ENCODE results near the gene NR4A2.

Gene NR4A2

DNA sequence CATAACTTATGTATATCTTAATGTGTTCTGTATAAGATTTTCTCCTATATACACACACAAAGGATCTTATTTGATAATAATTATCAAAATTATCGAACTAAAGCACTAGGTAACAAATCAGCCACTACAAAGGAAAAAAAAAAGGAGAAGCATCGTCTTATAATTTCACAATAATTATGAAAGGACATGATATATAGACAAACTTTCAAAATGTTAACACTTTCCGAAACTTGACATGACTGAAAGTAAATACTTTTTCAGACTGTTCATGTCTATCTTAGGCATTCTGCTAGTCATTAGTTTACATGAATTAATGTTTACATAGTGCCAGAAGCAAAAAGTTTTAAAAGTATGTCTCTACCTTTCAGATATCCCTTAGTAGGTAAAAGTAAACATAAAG, 7.3 kb upstream of the NR4A2 start:
- peaks cover 36% of the 10 kb centered on the region for H3K4me1 ChIP-seq (ENCODE audit: control insufficient read depth, insufficient read depth, low read length, unreplicated experiment)
- H3K4me3 ChIP-seq (ENCODE audit: low read depth, low read length) = peak overlapping the region; percentile 98
- no peaks in the 10 kb centered on the region for H3K27me3 ChIP-seq (ENCODE audit: insufficient read depth, low read length)
- H3K27ac ChIP-seq (ENCODE audit: low read depth, low read length) = peak overlapping the region; percentile 100
- H3K36me3 ChIP-seq (ENCODE audit: insufficient read depth, low read length) = no peaks in the 10 kb centered on the region
- no peak overlapping the region for H2AFZ ChIP-seq (ENCODE audit: low read length, unreplicated experiment)
- H3K79me2 ChIP-seq (ENCODE audit: control insufficient read depth, insufficient read depth, low read length, unreplicated experiment) = peaks cover 7% of the 10 kb centered on the region

DNA sequence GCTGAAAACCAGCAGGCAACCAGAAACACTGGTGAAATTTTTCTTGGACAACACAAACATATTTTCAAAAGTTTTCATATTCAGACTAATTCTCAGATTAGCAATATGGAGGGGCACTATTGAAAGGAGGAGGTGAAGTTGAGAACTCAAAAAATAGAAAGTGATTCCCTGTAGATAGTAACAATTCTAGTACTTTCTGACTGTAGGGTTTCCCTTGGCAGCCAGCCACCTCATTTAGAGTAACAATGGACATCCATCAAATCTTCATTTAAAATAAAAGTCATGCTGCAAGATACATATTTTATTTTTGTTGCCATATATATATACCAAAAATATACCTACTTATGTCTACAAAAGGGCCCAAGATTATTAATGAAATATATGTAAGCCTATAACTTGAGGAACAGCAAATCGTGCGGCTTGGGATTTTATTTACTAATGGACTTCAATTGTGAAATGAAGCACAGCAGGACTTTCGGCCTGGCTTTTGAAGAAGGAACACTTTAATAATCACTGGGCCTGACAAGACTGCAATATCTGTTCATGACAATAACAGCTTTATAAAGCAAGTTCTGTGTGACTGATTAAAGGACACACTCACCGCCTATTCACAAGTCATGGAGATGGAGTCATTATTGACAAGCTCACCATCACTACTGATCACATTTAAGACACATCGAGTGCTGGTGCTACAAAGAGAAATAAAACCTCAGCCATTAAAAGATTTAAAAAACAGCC, 6.8 kb upstream of the NR4A2 start:
- Histone ChIP-seq H3K4me3 (ENCODE audit: low read depth, low read length) (0 out of 2 replicates have a peak overlapping the region, but pooled peaks have one; percentile 98), H2AFZ (ENCODE audit: low read length, unreplicated experiment) (no peak overlapping the region), H3K79me2 (ENCODE audit: control insufficient read depth, insufficient read depth, low read length, unreplicated experiment) (peaks cover 7% of the 10 kb centered on the region), H3K4me1 (ENCODE audit: control insufficient read depth, insufficient read depth, low read length, unreplicated experiment) (peaks cover 34% of the 10 kb centered on the region), H3K27ac (ENCODE audit: low read depth, low read length) (peak overlapping the region; percentile 100; the same call in 1 of the 2 replicates), H3K36me3 (ENCODE audit: insufficient read depth, low read length) (no peaks in the 10 kb centered on the region), H3K27me3 (ENCODE audit: insufficient read depth, low read length) (no peaks in the 10 kb centered on the region)

DNA sequence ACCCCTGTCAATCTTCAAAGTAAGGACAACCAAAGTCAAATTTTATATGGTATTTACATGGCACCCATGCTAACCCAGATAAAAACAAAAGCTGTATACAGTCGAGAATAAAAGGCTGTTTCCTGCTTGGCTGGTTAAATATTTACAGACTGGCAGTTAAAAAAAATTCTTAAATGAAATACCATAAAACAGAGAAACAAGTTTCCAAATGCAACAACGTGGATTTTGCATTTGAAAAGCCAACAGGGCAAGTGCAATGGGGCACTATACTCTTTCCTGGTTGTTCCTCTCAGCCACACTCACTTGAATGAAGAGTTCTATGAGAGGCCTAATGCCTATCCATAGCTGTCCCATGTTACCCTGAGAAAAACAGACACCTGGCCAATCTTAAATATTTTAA, 6.1 kb upstream of the NR4A2 start:
- Histone ChIP-seq H2AFZ (ENCODE audit: low read length, unreplicated experiment) (no peak overlapping the region), H3K79me2 (ENCODE audit: control insufficient read depth, insufficient read depth, low read length, unreplicated experiment) (peaks cover 7% of the 10 kb centered on the region), H3K36me3 (ENCODE audit: insufficient read depth, low read length) (no peaks in the 10 kb centered on the region), H3K4me3 (ENCODE audit: low read depth, low read length) (no peak overlapping the region), H3K4me1 (ENCODE audit: control insufficient read depth, insufficient read depth, low read length, unreplicated experiment) (peaks cover 34% of the 10 kb centered on the region), H3K27me3 (ENCODE audit: insufficient read depth, low read length) (no peaks in the 10 kb centered on the region), H3K27ac (ENCODE audit: low read depth, low read length) (no peak overlapping the region)

DNA sequence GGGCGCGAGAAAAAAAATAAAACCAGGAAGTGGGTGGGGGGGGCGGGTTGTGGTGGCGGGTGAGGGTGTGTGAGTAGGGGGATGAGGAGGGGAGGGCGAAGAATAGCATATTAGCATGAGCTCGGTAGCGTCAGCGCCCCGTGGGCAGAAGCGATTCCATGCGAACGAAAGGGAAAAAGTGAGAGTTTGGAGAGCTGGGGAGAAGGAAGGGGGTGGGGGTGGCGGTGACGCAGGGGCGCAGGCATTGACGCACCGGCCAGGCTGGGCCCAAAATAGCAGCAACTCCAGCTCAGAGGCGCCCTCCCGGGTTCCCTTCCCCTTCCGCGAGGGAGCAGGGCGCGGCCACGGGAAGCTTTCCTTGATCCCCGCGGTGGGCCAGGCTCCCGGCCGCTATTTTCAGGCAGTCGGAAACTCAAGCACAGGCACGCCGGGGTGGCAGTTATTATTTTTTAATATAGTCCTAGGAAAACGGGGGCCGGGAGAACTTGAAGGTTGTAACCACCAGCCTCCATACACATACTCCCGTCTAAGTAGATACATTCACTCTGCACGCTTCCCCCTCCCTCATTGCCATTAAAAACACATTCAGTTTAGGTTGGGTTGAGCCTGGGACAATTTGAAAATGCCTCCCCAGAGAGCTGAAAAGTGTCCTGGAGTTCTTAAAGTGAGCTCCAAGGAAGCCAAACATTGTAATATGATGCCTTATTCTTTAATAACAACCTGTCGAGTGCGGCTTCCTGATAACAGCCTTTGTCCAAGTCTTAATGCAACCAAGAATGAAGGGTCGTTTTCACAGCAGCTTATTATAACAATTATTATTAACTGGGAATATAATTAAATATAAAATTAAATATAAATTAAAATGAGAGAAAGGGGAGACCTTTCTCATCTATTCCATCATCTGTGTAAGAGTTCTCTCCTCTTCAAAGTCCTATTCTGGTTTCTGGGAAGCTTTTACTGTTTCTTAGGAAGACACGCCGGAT, 2.3 kb upstream of the NR4A2 start:
- no peaks in the 10 kb centered on the region for H3K36me3 ChIP-seq (ENCODE audit: insufficient read depth, low read length)
- peak overlapping the region; percentile 69 for H2AFZ ChIP-seq (ENCODE audit: low read length, unreplicated experiment)
- H3K27ac ChIP-seq (ENCODE audit: low read depth, low read length) = peak overlapping the region; percentile 99
- no peaks in the 10 kb centered on the region for H3K79me2 ChIP-seq (ENCODE audit: control insufficient read depth, insufficient read depth, low read length, unreplicated experiment)
- H3K4me1 ChIP-seq (ENCODE audit: control insufficient read depth, insufficient read depth, low read length, unreplicated experiment) = peaks cover 16% of the 10 kb centered on the region
- H3K27me3 ChIP-seq (ENCODE audit: insufficient read depth, low read length) = no peaks in the 10 kb centered on the region
- peak overlapping the region; percentile 80 for H3K4me3 ChIP-seq (ENCODE audit: low read depth, low read length)

DNA sequence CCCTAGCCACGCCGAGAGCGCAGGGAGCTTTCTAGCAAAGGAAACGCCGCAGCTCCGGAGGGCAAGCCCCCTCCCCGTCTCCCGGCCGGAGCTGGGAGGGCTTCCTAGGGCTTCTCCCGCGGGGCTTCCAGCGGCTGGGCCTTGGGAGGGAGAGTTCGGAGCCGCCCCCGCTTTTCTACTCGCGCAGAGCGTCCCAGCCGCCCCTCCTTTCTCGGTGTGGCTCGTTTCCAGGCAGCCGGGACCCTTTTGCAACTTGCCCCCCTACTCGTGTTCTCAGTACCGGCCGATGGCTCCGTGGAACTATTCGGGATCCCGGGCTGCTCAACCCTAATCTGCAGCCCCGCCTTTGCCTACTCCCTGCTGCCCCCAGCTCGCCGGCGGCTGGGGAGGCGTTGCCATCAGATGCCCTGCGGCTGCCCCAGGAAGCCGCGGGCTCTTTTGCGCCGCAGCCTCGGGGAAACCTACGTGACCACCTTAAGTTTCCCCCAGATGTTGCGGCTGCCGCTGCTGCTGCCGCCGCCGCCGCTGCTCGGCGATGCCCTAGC, 1.5 kb upstream of the NR4A2 start:
- no peaks in the 10 kb centered on the region for H3K79me2 ChIP-seq (ENCODE audit: control insufficient read depth, insufficient read depth, low read length, unreplicated experiment)
- H2AFZ ChIP-seq (ENCODE audit: low read length, unreplicated experiment) = peak overlapping the region; percentile 61
- H3K36me3 ChIP-seq (ENCODE audit: insufficient read depth, low read length) = no peaks in the 10 kb centered on the region
- H3K27me3 ChIP-seq (ENCODE audit: insufficient read depth, low read length) = no peaks in the 10 kb centered on the region
- H3K27ac ChIP-seq (ENCODE audit: low read depth, low read length) = peak overlapping the region; percentile 99
- peak overlapping the region; percentile 80 for H3K4me3 ChIP-seq (ENCODE audit: low read depth, low read length)
- peaks cover 8% of the 10 kb centered on the region for H3K4me1 ChIP-seq (ENCODE audit: control insufficient read depth, insufficient read depth, low read length, unreplicated experiment)

GRCh38 chr2:156333274-156333950, 891 bp upstream of the NR4A2 start:
- H3K36me3 ChIP-seq (ENCODE audit: insufficient read depth, low read length) = no peaks in the 10 kb centered on the region
- peak overlapping the region; percentile 99 for H3K27ac ChIP-seq (ENCODE audit: low read depth, low read length)

GRCh38 chr2:156332284-156332533, 312 bp downstream of the NR4A2 start:
- Histone ChIP-seq H2AFZ (ENCODE audit: low read length, unreplicated experiment) (no peak overlapping the region), H3K27me3 (ENCODE audit: insufficient read depth, low read length) (no peaks in the 10 kb centered on the region), H3K4me3 (ENCODE audit: low read depth, low read length) (peak overlapping the region; percentile 80), H3K79me2 (ENCODE audit: control insufficient read depth, insufficient read depth, low read length, unreplicated experiment) (no peaks in the 10 kb centered on the region), H3K4me1 (ENCODE audit: control insufficient read depth, insufficient read depth, low read length, unreplicated experiment) (peaks cover 5% of the 10 kb centered on the region), H3K27ac (ENCODE audit: low read depth, low read length) (peak overlapping the region; percentile 99), H3K36me3 (ENCODE audit: insufficient read depth, low read length) (no peaks in the 10 kb centered on the region)

More at GRCh38 chr2:156333274-156333950, 891 bp upstream of the NR4A2 start:
- Histone ChIP-seq H3K27me3 (ENCODE audit: insufficient read depth, low read length) (no peaks in the 10 kb centered on the region), H3K79me2 (ENCODE audit: control insufficient read depth, insufficient read depth, low read length, unreplicated experiment) (no peaks in the 10 kb centered on the region), H2AFZ (ENCODE audit: low read length, unreplicated experiment) (peak overlapping the region; percentile 61), H3K4me3 (ENCODE audit: low read depth, low read length) (peak overlapping the region; percentile 80), H3K4me1 (ENCODE audit: control insufficient read depth, insufficient read depth, low read length, unreplicated experiment) (peaks cover 5% of the 10 kb centered on the region)

DNA sequence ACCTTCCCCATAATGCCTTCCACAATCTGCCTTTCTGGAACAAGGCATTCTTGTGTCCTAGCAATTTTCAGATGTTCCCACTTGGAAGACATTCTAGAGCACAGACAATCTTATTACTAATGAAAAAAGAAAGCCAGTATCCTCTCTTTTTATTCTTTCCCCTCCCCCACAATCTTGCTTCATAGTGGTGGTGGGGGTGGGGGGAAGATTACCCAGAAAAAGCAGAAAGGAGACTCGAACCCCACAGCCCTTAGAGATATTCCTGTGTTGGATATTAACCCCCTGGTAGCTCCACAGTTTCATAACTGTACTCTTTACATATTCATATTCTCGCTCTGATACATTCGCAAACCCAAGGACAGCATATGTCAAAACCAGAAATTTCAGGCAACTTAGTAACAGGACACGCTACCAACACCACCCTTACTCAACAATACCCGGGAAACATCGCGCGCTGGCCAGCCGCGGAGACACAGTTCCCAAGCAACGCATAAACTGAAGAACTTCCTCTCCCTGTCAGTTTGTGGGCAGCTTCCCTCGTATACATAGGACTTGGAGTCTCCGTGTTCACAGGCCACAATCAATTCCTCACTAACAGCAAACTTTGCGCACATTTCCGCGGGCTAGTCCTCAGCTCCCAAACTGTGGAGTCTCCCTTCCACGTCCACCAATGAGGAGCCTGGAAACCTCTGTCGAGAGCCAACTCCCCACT, 793 bp downstream of the NR4A2 start:
- H3K36me3 ChIP-seq (ENCODE audit: insufficient read depth, low read length) = no peaks in the 10 kb centered on the region
- peak overlapping the region; percentile 99 for H3K27ac ChIP-seq (ENCODE audit: low read depth, low read length)
- H2AFZ ChIP-seq (ENCODE audit: low read length, unreplicated experiment) = no peak overlapping the region
- H3K27me3 ChIP-seq (ENCODE audit: insufficient read depth, low read length) = no peaks in the 10 kb centered on the region
- peaks cover 5% of the 10 kb centered on the region for H3K4me1 ChIP-seq (ENCODE audit: control insufficient read depth, insufficient read depth, low read length, unreplicated experiment)
- no peaks in the 10 kb centered on the region for H3K79me2 ChIP-seq (ENCODE audit: control insufficient read depth, insufficient read depth, low read length, unreplicated experiment)
- peak overlapping the region; percentile 80 for H3K4me3 ChIP-seq (ENCODE audit: low read depth, low read length)

DNA sequence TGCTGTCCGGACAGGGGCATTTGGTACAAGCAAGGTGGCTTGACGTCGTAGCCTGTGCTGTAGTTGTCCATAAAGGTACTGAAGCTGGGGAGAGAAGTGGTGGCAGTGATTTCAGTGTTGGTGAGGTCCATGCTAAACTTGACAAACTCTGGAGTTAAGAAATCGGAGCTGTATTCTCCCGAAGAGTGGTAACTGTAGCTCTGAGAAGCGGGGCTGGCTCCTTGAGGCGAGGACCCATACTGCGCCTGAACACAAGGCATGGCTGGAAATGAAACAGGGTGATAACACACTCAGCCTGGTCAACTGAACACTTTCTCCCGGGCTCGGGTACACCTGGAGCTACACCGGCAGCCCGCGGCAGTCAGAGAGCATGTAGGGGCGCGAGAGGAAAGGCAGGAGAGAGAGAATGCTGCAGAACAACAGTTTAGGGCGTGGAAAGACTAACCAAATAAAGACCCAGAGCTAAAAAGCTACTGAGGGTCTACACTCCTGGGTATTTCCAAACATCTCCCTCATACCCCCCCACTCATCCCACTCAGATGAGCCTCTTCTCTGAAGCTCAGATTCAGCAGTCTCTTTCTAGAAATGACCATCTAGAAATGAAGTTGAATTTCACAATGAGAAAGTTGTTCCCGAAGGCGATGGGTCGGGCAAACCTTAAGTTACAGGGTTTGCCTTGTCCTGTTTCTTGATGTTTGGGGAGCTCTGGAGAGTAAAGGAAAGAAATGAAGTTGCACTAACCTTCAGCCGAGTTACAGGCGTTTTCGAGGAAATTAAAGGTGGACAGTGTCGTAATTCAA, 2.4 kb downstream of the NR4A2 start:
- no peaks in the 10 kb centered on the region for H3K36me3 ChIP-seq (ENCODE audit: insufficient read depth, low read length)
- H3K4me3 ChIP-seq (ENCODE audit: low read depth, low read length) = no peak overlapping the region
- H3K79me2 ChIP-seq (ENCODE audit: control insufficient read depth, insufficient read depth, low read length, unreplicated experiment) = no peaks in the 10 kb centered on the region
- H3K27me3 ChIP-seq (ENCODE audit: insufficient read depth, low read length) = no peaks in the 10 kb centered on the region
- no peaks in the 10 kb centered on the region for H3K4me1 ChIP-seq (ENCODE audit: control insufficient read depth, insufficient read depth, low read length, unreplicated experiment)
- H2AFZ ChIP-seq (ENCODE audit: low read length, unreplicated experiment) = no peak overlapping the region
- no peak overlapping the region for H3K27ac ChIP-seq (ENCODE audit: low read depth, low read length)

All from ACC112 (cell line).